SH-SY5Y (cell line): ENCODE data around the gene SERBP1.

ENCODE experiments used
- GATA2 ChIP-seq: IDR thresholded peaks from 2 replicates; pipeline ENCODE4 v1.6.1; 2011; ENCODE audit warnings: mild to moderate bottlenecking, low read depth, low read length
- GATA3 ChIP-seq: IDR thresholded peaks from 2 replicates; pipeline ENCODE4 v1.6.1; 2011; ENCODE audit warnings: low read depth, mild to moderate bottlenecking, low read length, moderate library complexity

The SERBP1 gene

GRCh38 chr1:67367370-67368045, 62.7 kb downstream of the SERBP1 start:
- TF ChIP-seq GATA3, result no peak
- TF ChIP-seq GATA2, result no peak

GRCh38 chr1:67361641-67362040, 68.6 kb downstream of the SERBP1 start:
- TF ChIP-seq GATA2 (no peak), GATA3 (no peak)

GRCh38 chr1:67359592-67359991, 70.6 kb downstream of the SERBP1 start:
- TF ChIP-seq GATA3, result no peak
- TF ChIP-seq GATA2, result no peak
